HCT116 (cell line): ENCODE data around the gene RIC8B. TPM values are rescaled to one million over a fixed set of nuclear protein-coding genes. Genes with fewer than 3 reads are reported as not detected.

Experiments
- ATAC-seq: fragments of 200-7000 bp; cut with Tn5 transposase; 2 replicates; pipeline ENCODE4 v1.9.1; 2020; ENCODE audit warnings: mild to moderate bottlenecking, moderate library complexity
- BruUV-seq: library from RNA; stranded (reverse); fragments of 400-500 nt; replicated peaks from 2 replicates; lab custom pipeline; 2021; lab: Mats Ljungman, UMichigan
- CTCF ChIA-PET: fragments of 300-600 bp; sonication (Branson Sonifier 250); formaldehyde crosslinking; loops from one replicate; lab custom pipeline; 2021; ENCODE audit warnings: antibody characterized with exemption; lab: Charles Lee
- POLR2A ChIA-PET: fragments of 300-600, 350-600 bp; sonication (Branson Sonifier 250); formaldehyde crosslinking; loops from one replicate; lab custom pipeline; 2021; ENCODE audit warnings: antibody characterized with exemption; lab: Charles Lee
- RAD21 ChIA-PET, 2 experiments: fragments of 300-600 bp; sonication (Branson Sonifier 250); formaldehyde crosslinking; loops; one replicate each; lab custom pipeline; 2023; ENCODE audit warnings: low total read pairs in 2 of 2; ENCODE audit not compliant: uncharacterized antibody in 2 of 2, unreplicated experiment in 2 of 2, low non-redundant PET in 1 of 2; lab: Charles Lee
- DNase-seq: peaks from one replicate; pipeline ENCODE4 v3.0.0-alpha.2; 2010; ENCODE audit warnings: low read depth, low spot score
- H2AFZ ChIP-seq: fragments of 200-600 bp; shearing (Covaris generic), sonication (generic); 2 replicates; pipeline ENCODE4 v1.6.1; 2017; ENCODE audit warnings: low read depth, mixed run types, mixed read lengths, antibody characterized with exemption, low read length; ENCODE audit not compliant: poor library complexity, severe bottlenecking
- H3K27ac ChIP-seq: 2 replicates; pipeline ENCODE4 v1.5.1; 2012; ENCODE audit warnings: low read depth, low read length
- H3K27me3 ChIP-seq: fragments of 200-600 bp; sonication (generic); 2 replicates; pipeline ENCODE4 v1.6.1; 2016; ENCODE audit warnings: mixed run types, low read length, mixed read lengths; ENCODE audit not compliant: insufficient read depth
- H3K36me3 ChIP-seq, 2 experiments: fragments of 200-500 bp in 1 of 2; fragments of 200-600 bp in 1 of 2; sonication (Bioruptor generic) in 1 of 2; sonication (generic) in 1 of 2; 2 replicates each; pipeline versions ENCODE4 v1.5.1 to v1.6.1; 2014 to 2016; ENCODE audit warnings: low read length in 2 of 2, inconsistent platforms in 1 of 2, mixed read lengths in 1 of 2, mixed run types in 1 of 2; ENCODE audit not compliant: insufficient read depth in 2 of 2, control insufficient read depth in 1 of 2
- H3K4me1 ChIP-seq, 2 experiments: fragments of 200-600 bp in 1 of 2; sonication (generic) in 1 of 2; 2 replicates each; pipeline versions ENCODE4 v1.5.1 to v1.6.1; 2012 to 2017; ENCODE audit warnings: low read length in 2 of 2, inconsistent platforms in 1 of 2, mild to moderate bottlenecking in 1 of 2, mixed read lengths in 1 of 2, mixed run types in 1 of 2, moderate library complexity in 1 of 2; ENCODE audit not compliant: insufficient read depth in 2 of 2, control insufficient read depth in 1 of 2
- H3K4me2 ChIP-seq: fragments of 200-600 bp; sonication (generic); 2 replicates; pipeline ENCODE4 v1.6.1; 2017; ENCODE audit warnings: mixed run types, low read length, mixed read lengths
- H3K4me3 ChIP-seq, 2 experiments: fragments of 200-600 bp in 1 of 2; sonication (generic) in 1 of 2; replicated peaks in 1 of 2; 2 replicates each; pipeline ENCODE4 v1.5.1; 2011 to 2016; ENCODE audit warnings: low read length in 2 of 2, control low read depth in 1 of 2, low read depth in 1 of 2, mild to moderate bottlenecking in 1 of 2, mixed read lengths in 1 of 2, mixed run types in 1 of 2
- H3K79me2 ChIP-seq: fragments of 200-600 bp; sonication (generic); 2 replicates; pipeline ENCODE4 v1.6.1; 2017; ENCODE audit warnings: mild to moderate bottlenecking, mixed run types, low read length, moderate library complexity, mixed read lengths; ENCODE audit not compliant: insufficient read depth
- H3K9ac ChIP-seq: fragments of 200-600 bp; sonication (generic); 2 replicates; pipeline ENCODE4 v1.6.1; 2016; ENCODE audit warnings: low read length, mixed read lengths
- H3K9me2 ChIP-seq: fragments of 200-600 bp; sonication (generic), shearing (Covaris generic); 2 replicates; pipeline ENCODE4 v1.6.1; 2017; ENCODE audit warnings: mixed run types, mild to moderate bottlenecking, moderate library complexity; ENCODE audit not compliant: insufficient read depth
- H3K9me3 ChIP-seq, 2 experiments: fragments of 200-500 bp in 1 of 2; fragments of 200-600 bp in 1 of 2; sonication (Bioruptor generic) in 1 of 2; sonication (generic) in 1 of 2; 2 replicates each; pipeline ENCODE4 v1.6.1; 2014 to 2017; ENCODE audit warnings: low read length in 2 of 2, mixed read lengths in 2 of 2, inconsistent platforms in 1 of 2, low read depth in 1 of 2, mild to moderate bottlenecking in 1 of 2, mixed run types in 1 of 2, moderate library complexity in 1 of 2; ENCODE audit not compliant: control insufficient read depth in 1 of 2, insufficient read depth in 1 of 2
- H4K20me1 ChIP-seq: fragments of 200-600 bp; sonication (generic), shearing (Covaris generic); 2 replicates; pipeline ENCODE4 v1.6.1; 2017; ENCODE audit warnings: mixed run types, mild to moderate bottlenecking, moderate library complexity; ENCODE audit not compliant: insufficient read depth
- ATF3 ChIP-seq: IDR thresholded peaks from 2 replicates; pipeline ENCODE4 v1.6.1; 2012
- CBX3 ChIP-seq: IDR thresholded peaks from 2 replicates; pipeline ENCODE4 v1.6.1; 2012; ENCODE audit warnings: low read depth
- CEBPB ChIP-seq: IDR thresholded peaks from 2 replicates; pipeline ENCODE4 v1.6.1; 2012; ENCODE audit warnings: low read depth
- CTCF ChIP-seq, 3 experiments: fragments of 200-600 bp in 1 of 3; sonication (generic) in 1 of 3; IDR thresholded peaks in 2 of 3; conservative IDR thresholded peaks in 1 of 3; 2 replicates each; pipeline ENCODE4 v1.5.1; 2012 to 2017; ENCODE audit warnings: low read depth in 2 of 3, low read length in 2 of 3, antibody characterized with exemption in 1 of 3, borderline replicate concordance in 1 of 3, control low read depth in 1 of 3, mild to moderate bottlenecking in 1 of 3, mixed read lengths in 1 of 3, mixed run types in 1 of 3, moderate library complexity in 1 of 3; ENCODE audit not compliant: insufficient read depth in 1 of 3
- EGR1 ChIP-seq: IDR thresholded peaks from 2 replicates; pipeline ENCODE4 v1.6.1; 2012; ENCODE audit warnings: low read depth
- ELF1 ChIP-seq: IDR thresholded peaks from 2 replicates; pipeline ENCODE4 v1.6.1; 2012; ENCODE audit warnings: low read depth, borderline replicate concordance
- EZH2 ChIP-seq: fragments of 200-600 bp; sonication (generic); IDR thresholded peaks from 2 replicates; pipeline ENCODE4 v1.6.1; 2017; ENCODE audit warnings: antibody characterized with exemption, mixed run types
- JUND ChIP-seq: IDR thresholded peaks from 2 replicates; pipeline ENCODE4 v1.6.1; 2012
- REST ChIP-seq: IDR thresholded peaks from 2 replicates; pipeline ENCODE4 v1.6.1; 2012; ENCODE audit warnings: low read depth
- SIN3A ChIP-seq: IDR thresholded peaks from 2 replicates; pipeline ENCODE4 v1.6.1; 2012; ENCODE audit warnings: low read depth
- SP1 ChIP-seq: IDR thresholded peaks from 2 replicates; pipeline ENCODE4 v1.6.1; 2012; ENCODE audit warnings: low read depth
- SRF ChIP-seq: IDR thresholded peaks from 2 replicates; pipeline ENCODE4 v1.6.1; 2012; ENCODE audit warnings: low read depth
- TCF7L2 ChIP-seq: IDR thresholded peaks from 2 replicates; pipeline ENCODE4 v1.7.0; 2011; ENCODE audit warnings: borderline replicate concordance, inconsistent platforms; ENCODE audit not compliant: insufficient read depth, insufficient read length; ENCODE audit errors: extremely low read depth
- ZNF274 ChIP-seq: fragments of 200-500 bp; sonication (Bioruptor generic); IDR thresholded peaks from 2 replicates; pipeline ENCODE4 v1.6.1; 2014; ENCODE audit warnings: mild to moderate bottlenecking, low read depth, low read length, inconsistent platforms
- intact Hi-C: fragments of 100-400 bp; cut with micrococcal nuclease; formaldehyde crosslinking; loops from 2 replicates; pipeline ENCODE4 v1.10.0; 2022
- total RNA-seq: library from RNA; stranded (reverse); gene quantifications from one replicate; pipeline ENCODE4 v1.2.1, GENCODE V29; 2021; ENCODE audit not compliant: unreplicated experiment

RIC8B gene
- total RNA-seq, 1 experiment from 2014 or later: 16.7 TPM

GRCh38 chr12:106759526-106760183 is 14.8 kb upstream of the RIC8B start:
- Histone ChIP-seq H3K27ac (no peak overlapping the region), H3K4me2 (no peak overlapping the region)
- CTCF ChIA-PET: no interaction called here

GRCh38 chr12:106760184-106760531 is 14.3 kb upstream of the RIC8B start:
- no peak overlapping the region for H3K9ac ChIP-seq
- no peaks in the 10 kb centered on the region for H3K4me1 ChIP-seq
- POLR2A ChIA-PET: no interaction called here
- no peaks in the 10 kb centered on the region for H3K36me3 ChIP-seq
- no peaks in the 10 kb centered on the region for H3K9me3 ChIP-seq
- H3K79me2 ChIP-seq: no peaks in the 10 kb centered on the region
- no peak overlapping the region for H2AFZ ChIP-seq
- H3K4me3 ChIP-seq: no peak overlapping the region
- intact Hi-C loops: no loop called here
- no peaks in the 10 kb centered on the region for H3K27me3 ChIP-seq
- no peak overlapping the region for H3K27ac ChIP-seq
- CTCF ChIA-PET: no interaction called here
- DNase-seq (no peak), ATAC-seq (no peak)
- H4K20me1 ChIP-seq: no peaks in the 10 kb centered on the region
- no peaks in the 10 kb centered on the region for H3K9me2 ChIP-seq
- RAD21 ChIA-PET: no interaction called here
- no TSS peak for BruUV-seq
- no peak overlapping the region for H3K4me2 ChIP-seq
- no peak for TF ChIP-seq SP1
- TF ChIP-seq ELF1: no peak
- TF ChIP-seq CTCF (IDR thresholded peaks at IDR 0.05 in 2 of 3, conservative IDR thresholded peaks at IDR 0.05 in 1 of 3; ENCODE audit: borderline replicate concordance in 1 of 3, insufficient read depth in 1 of 3, low read depth in 2 of 3, low read length in 2 of 3): no peak
- TF ChIP-seq TCF7L2: no peak
- TF ChIP-seq CEBPB: no peak
- TF ChIP-seq SIN3A: no peak
- TF ChIP-seq EGR1: no peak
- TF ChIP-seq REST: no peak
- no peak for TF ChIP-seq SRF
- TF ChIP-seq ATF3: no peak
- TF ChIP-seq JUND: no peak
- TF ChIP-seq EZH2: no peak
- no peak for TF ChIP-seq ZNF274

More at GRCh38 chr12:106759526-106760183, 14.8 kb upstream of the RIC8B start:
- BruUV-seq: no TSS peak
- H3K4me3 ChIP-seq: no peak overlapping the region
- ChIA-PET RAD21 (no interaction called here), POLR2A (no interaction called here)
- intact Hi-C loops: no loop called here
- TF ChIP-seq CBX3 (no peak), ATF3 (no peak)
- TF ChIP-seq, all 23 proteins: peak for 0
- DNase-seq (no peak), ATAC-seq (no peak)
- Histone ChIP-seq H4K20me1 (no peaks in the 10 kb centered on the region), H2AFZ (no peak overlapping the region), H3K36me3 (no peaks in the 10 kb centered on the region), H3K4me1 (no peaks in the 10 kb centered on the region), H3K27me3 (no peaks in the 10 kb centered on the region), H3K79me2 (no peaks in the 10 kb centered on the region), H3K9me3 (no peaks in the 10 kb centered on the region), H3K9ac (no peak overlapping the region), H3K9me2 (no peaks in the 10 kb centered on the region)
